NCI-H345 treated with DMSO at 0.1 percent for 48 hours (cell line): Measurements from ENCODE around the gene MAMDC4.
"Not testable (repeated sequence)": the region's sequence is repeated elsewhere in the genome, so short reads cannot be mapped to it uniquely, and the experiment has no call there.

Source experiments
- DNase-seq: peaks from one replicate; lab custom pipeline; 2025; ENCODE audit not compliant: unreplicated experiment; lab: John Stamatoyannopoulos, UW

MAMDC4 gene

DNA sequence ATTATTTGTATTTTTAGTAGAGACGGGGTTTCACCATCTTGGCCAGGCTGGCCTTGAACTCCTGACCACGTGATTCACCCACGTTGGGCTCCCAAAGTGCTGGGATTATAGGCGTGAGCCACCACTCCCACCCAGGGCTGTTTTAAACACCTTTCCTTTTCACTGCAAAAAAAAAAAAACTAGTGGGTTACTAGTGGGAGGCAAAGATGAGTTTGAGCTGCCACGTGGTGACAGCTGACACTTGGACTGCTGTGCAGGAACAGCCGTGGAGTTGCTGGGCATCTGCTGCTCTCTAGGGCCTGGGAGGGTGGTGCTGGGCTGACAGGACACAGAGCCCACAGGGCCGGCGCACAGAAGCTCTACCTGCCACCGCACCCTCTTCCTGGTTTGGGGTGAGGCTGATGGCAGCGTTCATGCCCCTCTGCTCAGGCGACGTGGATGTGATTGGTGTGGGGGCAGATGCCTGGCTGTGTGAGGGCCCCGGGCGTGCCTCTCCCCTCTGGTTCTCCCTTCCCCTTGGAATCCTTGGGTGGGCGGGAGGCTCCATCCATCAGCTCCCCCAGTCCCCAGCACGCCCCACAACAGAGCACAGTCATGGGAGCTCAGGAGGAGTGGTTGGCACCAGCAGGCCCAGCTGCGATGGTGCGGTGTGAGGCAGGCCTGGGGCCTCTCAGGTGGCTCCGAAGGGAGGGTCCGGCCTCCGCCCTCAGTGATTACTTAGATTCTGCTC is 27.5 kb upstream of the MAMDC4 start:
- DNase-seq, result no peak

DNA sequence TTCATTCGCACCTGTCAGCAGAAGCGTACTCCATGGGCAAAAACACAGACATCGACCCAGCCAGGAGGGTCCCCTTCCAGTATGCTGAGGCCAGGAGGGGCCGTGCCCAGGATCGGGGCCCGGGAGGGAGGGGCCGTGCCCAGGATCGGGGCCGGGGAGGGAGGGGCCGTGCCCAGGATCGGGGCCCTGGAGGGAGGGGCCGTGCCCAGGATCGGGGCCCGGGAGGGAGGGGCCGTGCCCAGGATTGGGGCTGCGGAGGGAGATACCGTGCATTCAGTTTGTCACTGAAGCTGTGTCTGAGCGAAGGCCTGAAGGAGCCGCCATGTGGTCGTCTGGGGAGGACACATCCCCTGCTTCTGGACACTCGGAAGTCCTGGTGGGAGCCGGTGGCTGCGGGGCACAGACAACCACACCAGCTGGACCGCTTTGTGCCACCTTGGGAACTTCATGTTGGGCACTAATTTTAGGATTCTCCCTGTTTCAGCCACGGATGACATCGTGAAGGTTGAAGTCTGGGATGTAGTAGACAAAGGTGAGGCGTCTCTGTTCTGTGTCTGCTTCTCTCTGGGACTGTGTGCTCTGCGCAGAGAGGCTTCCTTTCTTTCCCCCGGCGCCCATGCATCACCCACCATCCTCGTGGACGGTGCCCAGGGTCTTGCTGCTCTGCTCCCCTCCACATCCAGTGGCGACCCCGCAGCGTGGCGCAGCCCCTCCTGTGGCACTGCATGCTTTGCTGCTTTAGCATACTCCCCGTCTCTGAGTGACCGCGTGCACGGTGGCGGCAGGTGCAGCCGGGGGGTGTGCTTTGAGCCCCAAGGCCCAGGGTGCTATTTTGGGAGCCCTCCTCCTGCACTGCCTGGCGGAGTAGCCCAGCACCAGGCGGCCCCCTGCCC is 26.6 kb upstream of the MAMDC4 start:
- no peak for DNase-seq

DNA sequence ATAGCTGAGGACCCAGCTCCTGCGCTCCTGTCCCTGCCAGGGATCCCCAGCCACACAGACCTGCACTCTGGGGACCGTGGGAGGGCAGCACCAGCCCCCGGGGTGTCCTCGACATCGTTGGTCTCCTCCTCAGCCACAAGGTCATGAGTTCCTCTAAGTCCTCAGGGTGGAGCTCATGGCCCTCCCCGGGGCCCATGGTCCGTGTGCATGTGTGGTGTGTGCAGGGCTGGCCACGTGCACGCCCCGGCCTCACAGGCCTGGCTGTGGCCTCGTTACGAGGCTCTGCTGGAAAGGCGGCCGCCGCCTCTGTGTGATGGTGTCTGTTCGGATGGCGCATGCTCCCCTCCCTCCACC is 26.0 kb upstream of the MAMDC4 start:
- no peak for DNase-seq

DNA sequence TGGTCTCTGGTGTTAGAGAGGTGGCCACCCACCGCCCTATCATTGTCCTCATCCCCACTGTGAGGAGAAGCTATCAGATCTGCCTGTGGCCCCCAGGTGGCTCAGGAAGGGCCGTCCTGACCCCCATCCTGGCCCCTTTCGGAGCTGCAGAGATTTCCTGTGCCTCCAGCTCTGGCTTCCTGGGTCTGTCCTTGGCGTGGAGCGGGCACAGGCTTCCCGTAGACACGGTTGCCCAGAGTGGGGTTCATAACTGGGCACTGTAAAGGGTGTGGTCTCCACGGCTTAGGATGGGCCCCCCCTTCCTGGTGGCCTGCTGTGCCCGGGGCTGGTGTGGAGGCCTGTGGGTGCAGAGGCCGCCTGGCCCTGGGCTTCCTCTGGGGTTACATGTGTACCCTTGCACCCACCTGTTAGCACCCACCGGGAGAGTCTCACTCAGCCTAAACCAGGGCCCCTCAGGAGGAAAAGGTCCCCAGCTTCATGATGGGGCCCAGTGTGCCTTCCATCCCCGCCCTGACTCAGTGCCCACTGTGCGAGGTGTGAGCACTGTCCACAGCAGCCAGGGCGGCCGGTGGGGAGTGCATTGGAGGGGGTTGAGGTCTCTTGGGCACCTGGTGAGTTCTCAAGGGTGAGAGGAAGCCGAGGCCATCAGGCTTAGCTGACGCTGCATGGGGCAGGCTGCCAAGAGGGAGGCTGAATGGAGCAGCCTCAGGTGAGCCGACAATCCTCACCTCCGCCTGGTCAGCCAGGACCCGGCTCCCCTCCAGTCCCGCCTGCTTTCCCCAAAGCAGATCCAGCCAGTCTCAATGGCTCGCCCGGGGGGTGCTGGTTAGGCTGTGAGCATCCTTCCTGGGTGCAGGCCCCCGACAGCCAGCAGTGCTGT is 25.2 kb upstream of the MAMDC4 start:
- DNase-seq, result no peak

DNA sequence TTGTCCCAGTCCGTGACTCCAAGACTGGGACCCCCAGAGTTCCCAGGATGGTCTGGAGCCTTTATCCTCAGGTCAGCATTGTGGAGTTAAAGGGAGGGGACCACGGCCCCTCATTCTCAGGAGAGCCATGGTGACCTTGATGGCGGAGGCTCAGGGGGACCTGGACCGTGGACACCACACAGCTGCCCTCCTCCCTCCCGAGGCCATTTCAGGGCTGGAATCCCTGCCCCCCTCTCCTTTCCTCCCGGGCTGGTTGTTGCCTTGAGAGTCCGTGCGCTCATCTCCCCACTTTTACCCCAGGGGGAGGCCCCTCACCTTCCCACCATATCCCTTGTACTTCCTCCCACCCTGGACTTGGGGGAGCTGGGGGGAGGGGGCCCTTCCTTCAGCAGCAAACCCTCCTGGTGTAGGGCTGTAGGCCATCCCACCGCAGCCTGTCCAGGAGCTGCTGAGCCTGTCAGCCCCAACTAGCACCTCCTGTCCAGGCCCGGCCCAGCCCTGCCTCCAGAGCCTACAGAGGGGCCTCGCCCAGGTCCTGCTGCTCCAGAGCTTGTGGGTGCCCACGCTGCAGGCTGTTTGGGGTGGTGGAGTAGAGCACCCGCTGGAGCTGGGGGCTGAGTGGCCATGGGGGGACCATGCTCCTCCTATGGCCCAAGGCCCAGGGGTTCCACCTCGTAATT is 24.2 kb upstream of the MAMDC4 start:
- DNase-seq, result no peak

DNA sequence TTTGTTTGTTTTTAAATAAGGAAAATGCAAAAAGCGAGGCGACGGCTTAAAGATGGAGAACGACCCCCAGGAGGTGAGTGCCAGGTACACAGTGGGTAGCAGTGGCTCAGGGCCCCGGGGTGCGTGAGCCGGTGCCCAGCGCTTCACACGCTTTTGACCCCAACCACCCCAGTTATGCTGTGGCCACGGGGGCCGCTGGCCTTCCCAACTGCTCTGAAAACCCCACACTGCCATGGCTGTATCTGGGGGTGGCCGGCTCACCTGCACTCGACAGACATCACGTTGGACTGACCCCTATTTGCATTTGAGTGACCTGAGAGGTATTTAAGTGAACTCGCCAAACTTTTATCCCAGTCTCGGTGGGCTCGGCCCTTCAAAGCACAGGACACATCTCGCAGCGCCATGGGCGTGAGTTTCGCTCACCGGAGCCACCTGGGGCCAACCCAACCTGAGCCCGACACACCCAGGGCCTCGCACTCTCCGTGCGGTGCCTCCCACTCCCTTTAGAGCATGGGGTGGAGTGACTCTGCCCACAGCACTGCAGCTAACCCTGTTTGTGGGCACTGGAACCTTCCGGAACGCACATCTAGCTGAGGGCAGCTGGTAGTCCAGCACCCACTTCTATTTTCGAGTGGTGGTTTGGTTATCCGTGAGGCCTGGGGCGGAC is 23.5 kb upstream of the MAMDC4 start:
- no peak for DNase-seq

DNA sequence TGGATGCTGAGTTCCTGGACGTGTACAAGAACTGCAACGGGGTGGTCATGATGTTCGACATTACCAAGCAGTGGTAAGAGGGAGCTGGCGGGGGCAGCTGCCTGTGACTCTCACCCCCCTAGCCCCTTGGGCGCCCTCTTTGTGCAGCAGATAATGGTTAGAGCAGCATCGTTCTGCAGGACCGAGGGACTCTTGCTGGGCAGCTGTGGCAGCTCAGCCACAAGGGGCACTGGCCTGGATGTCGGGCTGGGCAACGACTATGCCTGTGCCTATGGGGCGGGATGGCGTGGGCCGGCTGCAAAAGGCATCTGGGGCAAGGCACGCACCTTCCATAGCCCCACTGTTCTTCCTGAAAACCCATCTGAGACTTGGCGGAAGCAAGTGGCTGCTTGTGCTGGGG is 22.7 kb upstream of the MAMDC4 start:
- no peak for DNase-seq

DNA sequence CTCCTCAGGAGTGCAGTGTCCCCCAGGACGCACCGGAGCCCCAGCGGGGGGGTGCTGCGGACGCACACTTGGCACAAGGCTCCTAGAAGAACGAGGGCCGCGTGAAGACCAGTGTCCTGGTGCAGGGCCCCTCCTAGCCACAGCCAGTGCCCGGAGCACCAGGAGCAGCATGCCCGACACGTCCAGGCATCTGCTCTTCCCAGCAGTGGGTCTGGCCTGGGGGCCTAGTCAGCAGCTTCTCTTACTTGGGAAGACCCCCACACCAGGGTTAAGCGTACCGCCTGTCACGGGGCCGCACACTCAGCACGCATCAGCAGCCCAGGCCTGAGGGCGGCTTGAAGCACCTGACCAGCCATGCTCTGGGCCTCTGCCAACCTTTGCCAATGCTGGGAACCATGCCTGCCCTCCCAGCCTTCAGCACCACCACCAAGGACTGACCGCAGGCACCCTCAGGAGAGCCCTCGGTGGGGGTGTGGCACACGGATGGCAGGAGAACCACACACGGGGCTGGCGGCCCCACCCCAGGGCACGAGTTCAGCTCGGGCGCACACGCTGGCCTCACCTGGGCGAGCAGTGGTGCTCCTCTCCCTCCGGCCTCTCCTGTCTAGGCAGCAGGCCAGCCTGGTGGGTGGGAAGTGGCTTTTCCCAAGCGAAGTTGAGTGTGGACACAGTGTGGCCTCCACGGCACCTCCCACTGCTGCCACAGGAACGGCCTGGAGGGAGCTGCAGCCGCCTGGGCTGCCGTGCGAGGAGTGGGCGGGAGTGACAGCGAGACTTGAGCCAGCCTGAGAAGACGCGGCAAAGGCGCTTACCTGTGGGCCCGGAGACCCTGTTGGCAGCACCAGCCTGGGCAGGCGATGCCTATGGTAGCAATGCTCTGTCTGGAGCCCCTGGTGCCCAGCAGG is 21.9 kb upstream of the MAMDC4 start:
- DNase-seq, result no peak

DNA sequence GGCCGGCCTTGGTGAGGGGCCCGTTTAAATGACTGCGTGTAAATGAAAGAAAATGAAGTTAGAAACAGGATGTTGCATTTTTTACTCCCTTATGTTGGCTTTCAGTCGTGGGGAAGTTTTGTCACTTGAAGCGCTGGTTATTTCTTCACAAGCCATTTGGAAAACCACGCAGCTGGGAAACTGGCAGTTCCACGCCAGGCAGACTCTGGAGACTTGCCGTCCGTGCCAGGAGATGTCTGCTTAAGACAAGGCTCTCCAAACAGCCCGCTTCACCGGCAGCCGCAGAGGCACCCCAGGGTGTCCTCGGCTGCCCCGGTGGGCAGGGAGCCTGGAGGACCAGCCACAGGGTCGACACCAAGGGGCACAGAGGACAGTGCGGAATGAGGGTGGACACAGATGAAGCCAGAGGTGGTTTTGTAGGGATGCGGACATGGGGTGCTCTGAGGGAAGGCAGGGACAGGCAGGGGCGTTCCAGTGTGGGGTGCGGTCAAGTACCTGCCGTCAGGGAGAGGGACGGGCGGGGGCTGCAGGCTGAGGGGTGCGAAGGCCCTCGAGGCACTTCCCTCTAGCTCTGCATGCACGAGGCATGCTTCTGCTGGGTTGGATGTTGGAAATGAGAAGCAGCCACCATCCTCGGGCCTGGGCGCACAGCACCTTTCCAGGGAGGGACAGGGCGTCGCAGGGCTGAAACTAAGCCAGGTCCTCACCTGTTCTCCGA is 21.0 kb upstream of the MAMDC4 start:
- DNase-seq, result no peak

DNA sequence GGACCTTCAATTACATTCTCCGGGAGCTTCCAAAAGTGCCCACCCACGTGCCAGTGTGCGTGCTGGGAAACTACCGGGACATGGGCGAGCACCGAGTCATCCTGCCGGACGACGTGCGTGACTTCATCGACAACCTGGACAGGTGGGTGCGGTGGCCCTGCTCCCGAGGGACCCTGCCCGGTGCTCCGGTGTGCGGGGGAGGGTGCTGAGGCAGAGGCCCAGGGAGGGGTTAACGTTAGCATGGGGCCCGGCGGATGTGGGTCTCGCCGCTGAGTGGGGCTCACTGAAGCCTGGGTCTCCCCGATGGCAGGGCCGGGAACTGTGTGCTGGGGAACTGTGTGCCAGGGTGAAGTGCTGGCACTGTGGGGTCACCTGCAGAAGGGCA is 20.4 kb upstream of the MAMDC4 start:
- DNase-seq, result no peak

DNA sequence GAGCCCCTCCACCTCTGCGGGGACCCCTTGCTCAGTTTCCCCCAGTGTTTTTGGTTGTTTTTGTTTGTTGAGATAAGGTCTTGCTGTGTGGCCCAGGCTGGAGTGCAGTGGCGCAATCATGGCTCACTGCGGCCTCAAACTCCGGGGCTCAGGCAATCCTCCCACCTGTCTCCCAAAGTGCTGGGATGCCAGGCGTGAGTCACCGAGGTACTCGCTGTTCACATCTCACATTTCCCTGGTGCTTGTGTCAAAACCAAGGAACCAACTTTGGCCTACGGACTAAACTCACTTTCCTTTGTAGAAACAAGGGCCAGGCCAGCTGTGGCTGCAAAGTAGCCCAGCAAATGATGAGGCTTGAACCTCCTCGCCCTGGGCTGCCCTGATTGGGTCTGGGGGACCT is 19.6 kb upstream of the MAMDC4 start:
- DNase-seq, result no peak

DNA sequence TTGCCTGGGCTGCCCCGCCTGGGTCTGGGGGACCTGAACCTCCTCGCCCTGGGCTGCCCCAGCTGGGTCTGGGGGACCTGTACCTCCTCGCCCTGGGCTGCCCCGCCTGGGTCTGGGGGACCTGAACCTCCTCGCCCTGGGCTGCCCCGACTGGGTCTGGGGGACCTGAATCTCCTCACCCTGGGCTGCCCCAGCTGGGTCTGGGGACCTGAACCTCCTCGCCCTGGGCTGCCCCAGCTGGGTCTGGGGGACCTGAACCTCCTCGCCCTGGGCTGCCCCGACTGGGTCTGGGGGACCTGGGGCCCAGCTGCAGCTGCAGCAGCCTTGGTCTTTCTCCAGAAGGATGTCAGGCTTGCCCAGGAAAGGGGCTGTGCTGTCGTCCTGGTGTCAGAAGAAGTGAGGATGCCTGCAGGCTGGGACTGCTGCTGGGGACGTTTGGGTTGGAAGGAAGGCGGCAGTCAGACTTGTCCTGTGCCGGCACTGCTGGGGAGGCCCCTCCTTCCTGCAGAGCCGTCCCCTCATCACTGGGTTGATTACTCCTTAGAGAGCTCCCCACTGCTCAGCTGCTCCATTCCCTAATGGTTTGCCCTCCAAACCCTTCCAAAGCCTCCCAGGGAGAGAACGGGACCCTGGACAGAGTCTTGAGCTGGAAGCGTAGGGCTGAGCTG is 18.6 kb upstream of the MAMDC4 start:
- DNase-seq, result not testable (repeated sequence)

DNA sequence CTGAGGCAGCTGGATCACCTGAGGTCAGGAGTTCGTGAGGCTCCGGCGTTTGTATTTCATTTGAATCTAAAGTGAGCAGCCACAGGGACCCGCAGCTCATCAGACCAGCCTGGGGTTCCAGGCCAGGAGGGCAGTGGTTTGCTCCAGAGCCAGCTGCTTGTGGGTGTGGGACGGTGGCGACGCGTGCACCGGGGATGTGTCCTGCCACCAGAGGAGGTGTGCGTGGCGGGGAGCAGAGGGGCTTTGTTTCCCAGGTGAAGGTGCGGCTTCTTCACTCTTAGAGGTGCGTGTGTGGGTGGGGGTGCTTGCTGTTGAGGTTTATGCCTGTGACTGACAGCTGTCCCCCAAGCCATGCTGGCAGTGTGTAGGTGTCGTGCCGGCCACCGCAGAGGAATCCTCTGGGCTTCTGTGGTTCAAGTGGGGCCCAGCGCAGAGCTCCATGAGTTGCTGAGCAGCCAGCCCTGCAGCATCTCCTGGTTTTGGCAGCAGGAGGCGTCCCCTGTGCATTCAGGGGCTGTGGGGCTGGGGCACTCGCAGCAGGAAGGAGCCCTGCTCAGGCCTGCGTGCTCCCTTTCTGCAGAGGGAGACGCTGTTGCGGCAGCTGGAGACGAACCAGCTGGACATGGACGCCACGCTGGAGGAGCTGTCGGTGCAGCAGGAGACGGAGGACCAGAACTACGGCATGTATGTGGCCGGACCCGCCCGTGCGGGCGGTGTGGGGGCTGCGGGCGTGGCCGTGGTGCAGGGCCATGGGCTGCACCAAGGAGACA is 16.8 kb upstream of the MAMDC4 start:
- DNase-seq, result no peak

DNA sequence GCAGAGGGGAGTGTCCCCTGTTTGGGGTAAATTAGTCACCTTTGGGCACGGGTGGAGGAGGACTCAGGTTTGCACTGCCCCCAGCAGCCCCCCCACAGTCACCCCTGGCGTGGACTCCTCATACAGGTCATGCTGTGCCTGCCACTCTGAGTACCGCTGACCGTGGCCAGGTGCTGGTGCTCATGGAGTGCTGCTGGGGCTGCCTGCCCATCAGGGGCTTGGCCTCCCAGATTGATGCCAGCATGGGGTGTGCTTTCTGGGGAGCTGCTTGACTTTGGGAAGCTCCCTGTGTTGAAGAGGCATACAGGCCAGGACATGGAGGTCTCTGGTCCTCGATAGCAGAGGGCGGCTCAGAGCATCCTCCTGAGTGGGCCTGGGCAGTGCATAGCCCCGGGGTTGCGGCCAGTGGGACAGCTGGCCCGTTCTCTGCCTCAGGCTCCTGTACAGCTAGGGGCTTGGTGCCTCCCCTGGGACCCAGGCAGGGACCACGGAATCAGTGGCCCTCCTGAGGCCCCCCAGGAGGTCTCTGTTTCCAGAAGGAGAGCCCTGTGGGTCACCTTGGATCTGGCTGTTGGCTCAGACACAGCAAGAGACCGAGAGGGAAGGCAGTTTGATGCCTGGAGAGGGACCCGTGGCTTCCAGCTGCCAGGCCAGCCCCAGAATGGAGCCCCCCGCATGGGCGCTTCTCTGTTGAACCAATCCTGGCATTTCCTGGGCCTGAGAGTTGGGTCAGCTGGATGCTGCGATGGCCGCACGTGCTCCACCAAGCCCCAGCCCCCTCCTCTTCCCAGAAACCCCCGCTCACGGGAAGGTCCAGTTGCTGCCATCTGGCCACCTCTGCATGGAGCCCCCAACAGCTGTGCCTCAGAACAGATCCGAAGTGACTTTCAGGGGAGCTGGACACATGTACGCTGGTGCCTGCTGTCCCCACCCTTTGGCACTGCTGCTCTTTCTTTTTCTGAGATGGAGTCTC is 15.9 kb upstream of the MAMDC4 start:
- DNase-seq, result no peak

DNA sequence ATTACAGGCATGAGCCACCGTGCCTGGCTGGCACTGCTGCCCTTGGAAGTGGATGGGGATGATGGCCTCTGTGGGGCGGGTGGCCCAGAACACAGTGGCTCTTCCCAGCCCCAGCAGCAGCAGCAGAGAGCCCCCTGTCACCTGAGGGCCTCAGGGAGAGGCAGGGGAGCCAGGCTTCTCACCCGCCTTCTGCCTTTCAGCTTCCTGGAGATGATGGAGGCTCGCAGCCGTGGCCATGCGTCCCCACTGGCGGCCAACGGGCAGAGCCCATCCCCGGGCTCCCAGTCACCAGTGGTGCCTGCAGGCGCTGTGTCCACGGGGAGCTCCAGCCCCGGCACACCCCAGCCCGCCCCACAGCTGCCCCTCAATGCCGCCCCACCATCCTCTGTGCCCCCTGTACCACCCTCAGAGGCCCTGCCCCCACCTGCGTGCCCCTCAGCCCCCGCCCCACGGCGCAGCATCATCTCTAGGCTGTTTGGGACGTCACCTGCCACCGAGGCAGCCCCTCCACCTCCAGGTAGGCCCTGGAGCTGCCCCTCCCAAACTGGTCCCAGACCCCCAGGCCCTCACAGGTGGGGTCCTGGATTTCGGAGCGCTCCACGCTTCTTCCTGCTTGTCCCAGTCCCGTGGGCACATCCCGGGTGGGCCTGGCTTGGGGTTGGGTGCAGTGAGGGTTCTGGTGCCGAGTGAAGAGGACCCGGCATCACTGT is 14.8 kb upstream of the MAMDC4 start:
- DNase-seq, result no peak

DNA sequence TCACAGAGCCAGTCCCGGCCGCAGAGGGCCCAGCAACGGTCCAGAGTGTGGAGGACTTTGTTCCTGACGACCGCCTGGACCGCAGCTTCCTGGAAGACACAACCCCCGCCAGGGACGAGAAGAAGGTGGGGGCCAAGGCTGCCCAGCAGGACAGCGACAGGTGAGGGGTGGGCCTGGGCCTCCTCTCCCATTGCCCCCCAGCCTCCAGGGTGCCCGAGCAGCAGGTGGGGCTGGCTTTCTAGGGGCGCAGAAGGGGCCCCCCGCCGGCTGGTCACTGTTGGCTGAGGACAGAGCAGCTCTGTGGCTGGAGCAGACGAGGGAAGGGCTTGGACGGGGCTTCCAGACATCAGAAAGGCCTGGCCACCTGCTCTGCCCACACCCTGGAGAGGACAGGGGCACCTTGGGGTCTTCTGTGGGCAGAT is 14.3 kb upstream of the MAMDC4 start:
- not testable (repeated sequence) for DNase-seq
